ENCODE measurements around the gene RABL2B.

RABL2B gene

GRCh38 chr22:50734343-50734771 lies 49.1 kb downstream of the RABL2B start:
- DNase-seq (ENCODE audit: low spot score) = no peak
- no peak for TF ChIP-seq CTCF (IDR thresholded peaks at IDR 0.05; ENCODE audit: extremely low read depth, missing control alignments)

GRCh38 chr22:50733521-50734342 lies 49.7 kb downstream of the RABL2B start:
- DNase-seq (ENCODE audit: low spot score) = no peak
- no peak for TF ChIP-seq CTCF (IDR thresholded peaks at IDR 0.05; ENCODE audit: extremely low read depth, missing control alignments)

DNA sequence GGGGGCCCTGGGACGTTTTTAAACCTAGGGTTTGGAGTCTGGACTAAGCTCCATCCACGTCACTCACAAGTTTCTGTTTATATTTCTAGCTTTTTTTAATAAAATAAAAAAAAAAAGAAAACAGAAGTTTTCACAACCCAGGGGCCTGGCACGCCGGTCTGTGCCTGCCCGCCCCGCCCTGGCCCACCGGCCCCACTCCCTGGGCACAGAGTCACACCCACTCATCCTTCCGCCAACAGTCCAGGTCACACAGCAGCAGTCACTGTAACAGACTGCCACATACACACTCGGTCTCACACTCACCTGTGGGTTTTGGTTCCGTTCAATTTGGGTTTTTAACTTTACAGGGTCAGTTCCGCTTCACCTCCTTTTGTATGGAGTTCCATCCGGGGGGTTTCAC lies 50.8 kb downstream of the RABL2B start:
- TF ChIP-seq CTCF (IDR thresholded peaks at IDR 0.05; ENCODE audit: extremely low read depth, missing control alignments) = no peak
- no peak for DNase-seq (ENCODE audit: low spot score)

GRCh38 chr22:50731811-50732624 lies 51.4 kb downstream of the RABL2B start:
- peak; percentile 62 for TF ChIP-seq CTCF (IDR thresholded peaks at IDR 0.05; ENCODE audit: extremely low read depth, missing control alignments)
- peak; percentile 89 for DNase-seq (ENCODE audit: low spot score)

DNA sequence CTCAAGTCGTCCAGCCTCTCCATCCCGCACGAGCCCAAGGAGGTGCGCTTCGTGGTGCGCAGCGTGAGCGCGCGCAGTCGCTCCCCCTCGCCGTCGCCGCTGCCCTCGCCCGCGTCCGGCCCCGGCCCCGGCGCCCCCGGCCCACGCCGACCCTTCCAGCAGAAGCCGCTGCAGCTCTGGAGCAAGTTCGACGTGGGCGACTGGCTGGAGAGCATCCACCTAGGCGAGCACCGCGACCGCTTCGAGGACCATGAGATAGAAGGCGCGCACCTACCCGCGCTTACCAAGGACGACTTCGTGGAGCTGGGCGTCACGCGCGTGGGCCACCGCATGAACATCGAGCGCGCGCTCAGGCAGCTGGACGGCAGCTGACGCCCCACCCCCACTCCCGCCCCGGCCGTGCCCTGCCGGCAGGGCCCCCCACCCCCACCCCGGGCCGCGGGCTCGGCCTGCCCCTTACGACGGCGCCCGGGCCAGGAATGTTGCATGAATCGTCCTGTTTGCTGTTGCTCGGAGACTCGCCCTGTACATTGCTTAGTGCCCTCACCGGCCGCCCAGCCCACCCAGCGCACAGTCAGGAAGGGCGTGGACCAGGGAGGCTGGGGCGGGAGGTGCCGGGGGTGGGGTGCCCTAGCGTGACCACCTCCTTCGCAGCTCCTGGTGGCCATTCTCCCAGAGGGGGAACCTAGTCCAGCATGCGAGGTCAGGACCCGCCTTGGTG lies 52.3 kb downstream of the RABL2B start:
- TF ChIP-seq CTCF (IDR thresholded peaks at IDR 0.05; ENCODE audit: extremely low read depth, missing control alignments) = no peak
- DNase-seq (ENCODE audit: low spot score) = no peak

- DNase-seq (ENCODE audit: low spot score) = no peak
Measured at GRCh38 chr22:50730013-50730891, 53.2 kb downstream of the RABL2B start.

More at GRCh38 chr22:50730013-50730891, 53.2 kb downstream of the RABL2B start:
- TF ChIP-seq CTCF (IDR thresholded peaks at IDR 0.05; ENCODE audit: extremely low read depth, missing control alignments) = no peak
